GM19099 (cell line): ENCODE measurements around the gene NALCN.

ENCODE experiments used
- POLR2A ChIP-seq: IDR thresholded peaks from 3 replicates; pipeline ENCODE4 v1.6.1; 2011; ENCODE audit warnings: low read depth; ENCODE audit not compliant: insufficient read length; ENCODE audit errors: extremely low read depth

NALCN gene

GRCh38 chr13:101425623-101426022 is 9.3 kb upstream of the NALCN start:
- TF ChIP-seq POLR2A: no peak

GRCh38 chr13:101425156-101425471 is 8.8 kb upstream of the NALCN start:
- no peak for TF ChIP-seq POLR2A

DNA sequence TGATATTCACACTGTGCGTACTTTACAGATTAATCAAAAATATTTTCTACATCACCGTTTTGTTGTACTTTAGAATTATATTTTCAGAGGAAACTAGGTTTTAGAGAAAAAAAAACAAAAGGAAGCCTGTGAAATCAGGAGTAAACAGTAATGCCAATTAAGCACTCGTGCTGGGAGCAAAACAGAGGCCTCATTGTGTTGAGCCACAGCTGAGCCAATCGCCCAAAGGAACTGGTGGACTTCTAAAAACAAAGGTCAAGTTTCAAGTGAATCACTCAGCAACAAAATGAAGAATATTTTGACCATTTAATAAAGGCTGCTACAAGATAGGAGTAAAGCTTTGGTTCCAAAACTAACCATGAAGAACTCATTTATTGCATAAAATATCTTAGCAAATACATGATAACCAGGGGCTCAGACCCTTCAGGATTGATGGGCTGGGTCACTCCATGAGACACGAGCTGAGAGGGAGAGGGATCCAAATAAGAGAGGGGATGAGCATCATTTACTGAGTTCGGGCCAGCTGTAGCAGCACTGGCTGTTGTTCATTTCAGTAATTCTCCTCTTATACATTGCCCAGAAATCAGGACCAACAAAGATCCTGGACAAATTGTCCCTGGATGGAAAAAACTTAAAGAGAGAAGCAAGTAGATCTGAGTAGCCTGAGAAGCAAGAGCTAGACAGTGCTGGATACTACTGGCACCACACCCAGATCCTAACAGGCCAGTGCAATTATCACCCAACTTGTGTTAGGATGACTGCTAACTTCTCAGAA is 8.3 kb upstream of the NALCN start:
- no peak for TF ChIP-seq POLR2A

- TF ChIP-seq POLR2A: no peak
Measured at GRCh38 chr13:101423872-101424271, 7.6 kb upstream of the NALCN start.

GRCh38 chr13:101417501-101417900 is 1.2 kb upstream of the NALCN start:
- no peak for TF ChIP-seq POLR2A

DNA sequence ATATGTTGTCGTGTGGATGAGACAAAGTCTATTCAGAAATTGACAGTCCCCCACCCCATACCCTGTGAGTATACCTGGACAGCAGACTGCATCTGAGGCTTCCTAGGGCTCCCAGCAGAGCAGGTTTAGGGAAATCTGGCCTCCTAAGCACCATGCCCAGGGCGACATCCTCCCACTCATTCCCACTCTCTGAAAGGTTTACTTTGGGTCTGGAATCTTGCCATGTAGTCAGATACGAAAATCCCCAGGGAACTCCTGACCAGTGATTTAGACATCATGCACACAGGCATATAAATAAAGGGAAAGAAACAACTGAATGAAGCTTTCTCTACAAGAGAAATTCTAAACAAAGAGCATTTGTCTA is 717 bp upstream of the NALCN start:
- no peak for TF ChIP-seq POLR2A

GRCh38 chr13:101415358-101416174 is 742 bp downstream of the NALCN start:
- no peak for TF ChIP-seq POLR2A

DNA sequence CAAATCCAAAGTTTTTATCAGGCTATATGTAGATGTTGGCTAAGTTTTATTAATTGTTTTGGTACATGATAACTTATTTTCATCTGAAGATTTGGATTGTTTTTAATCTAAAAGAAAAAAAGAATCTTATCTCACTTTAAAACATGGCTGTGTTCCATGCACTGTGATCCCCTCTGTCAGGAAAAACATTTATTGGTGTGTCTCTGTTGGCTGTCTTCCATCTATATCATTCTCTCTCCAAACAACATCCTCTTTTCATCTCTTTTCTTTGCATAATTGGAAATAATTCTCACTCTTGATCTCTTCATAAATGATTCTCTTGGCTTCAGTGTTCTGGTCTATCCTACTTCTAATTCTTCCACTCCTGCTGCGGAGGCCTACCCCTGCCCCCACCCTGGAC is 4.2 kb downstream of the NALCN start:
- no peak for TF ChIP-seq POLR2A

GRCh38 chr13:101408992-101409656 is 7.2 kb downstream of the NALCN start:
- no peak for TF ChIP-seq POLR2A

DNA sequence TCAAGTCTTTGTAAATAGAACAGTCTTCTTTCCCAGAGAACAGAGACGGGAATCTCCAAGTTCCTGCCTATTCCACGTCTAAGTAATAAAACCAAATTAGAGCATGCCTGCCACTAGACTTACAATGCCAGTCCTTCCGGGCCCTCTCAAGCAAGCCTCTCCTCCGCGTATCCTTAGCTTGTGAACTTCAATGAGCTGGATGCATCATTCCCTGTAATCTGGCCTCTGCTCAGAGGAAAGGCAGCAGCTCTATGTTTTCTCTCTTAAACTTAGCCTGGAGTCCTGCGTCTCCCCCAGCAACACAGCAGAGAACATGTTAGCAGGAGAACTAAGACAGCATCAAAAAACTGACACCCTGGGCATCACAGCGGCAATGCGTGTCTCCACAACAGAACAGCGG is 8.2 kb downstream of the NALCN start:
- no peak for TF ChIP-seq POLR2A

DNA sequence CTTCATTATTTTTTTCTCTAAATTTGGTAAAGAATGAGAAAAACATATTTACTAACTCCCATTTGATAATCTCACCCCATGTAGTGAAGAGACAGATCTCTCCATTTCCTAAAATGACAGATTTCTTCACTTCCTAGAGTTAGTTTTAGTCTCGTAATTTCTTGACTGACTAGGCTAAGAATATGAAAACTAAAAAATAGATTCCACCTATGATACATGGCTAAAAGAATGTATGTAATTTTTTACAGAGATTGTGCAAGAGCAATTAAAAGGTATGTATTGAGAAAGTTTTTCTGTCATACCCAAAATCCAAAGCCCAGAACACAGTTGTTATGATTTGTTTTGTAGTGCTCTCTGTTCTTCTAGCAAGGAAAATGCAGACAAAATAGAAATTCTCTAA is 9.5 kb downstream of the NALCN start:
- no peak for TF ChIP-seq POLR2A

DNA sequence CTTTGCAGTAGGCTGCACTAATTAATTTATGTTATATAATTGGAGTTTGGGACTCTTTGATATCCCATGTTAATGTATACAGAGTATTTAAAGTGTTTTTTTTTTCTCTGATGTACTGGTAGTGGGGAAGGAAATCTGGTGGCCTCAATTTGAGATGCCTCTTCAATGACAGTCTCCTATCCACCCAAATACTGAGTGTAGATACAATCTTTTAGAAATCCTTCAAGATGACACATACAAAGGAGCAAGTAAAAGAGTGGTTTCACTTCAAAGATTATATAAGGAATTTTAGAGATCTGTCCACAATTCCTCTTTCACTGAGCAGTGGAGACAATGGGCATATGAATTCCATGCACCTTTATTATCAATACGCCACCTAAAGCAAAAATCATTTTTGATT is 15.1 kb downstream of the NALCN start:
- no peak for TF ChIP-seq POLR2A

DNA sequence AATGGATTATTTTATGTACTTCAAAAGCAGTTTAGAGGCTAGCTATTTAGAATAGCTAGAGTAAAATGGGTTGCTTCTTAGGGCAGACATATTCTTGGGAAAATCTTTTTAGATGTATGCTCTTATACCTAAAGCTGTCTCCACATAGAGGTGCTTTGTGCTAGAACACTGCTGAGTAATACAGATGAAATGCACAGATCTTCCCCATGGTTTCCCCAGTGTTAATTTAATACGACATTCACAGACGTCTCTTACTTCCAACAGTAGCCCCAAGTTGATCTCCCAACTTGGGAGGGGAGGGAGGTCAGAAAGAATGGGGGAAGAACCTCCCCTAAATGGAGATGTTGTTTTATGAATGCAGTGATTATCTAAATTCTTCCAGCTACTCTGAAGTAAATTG is 16.9 kb downstream of the NALCN start:
- no peak for TF ChIP-seq POLR2A

DNA sequence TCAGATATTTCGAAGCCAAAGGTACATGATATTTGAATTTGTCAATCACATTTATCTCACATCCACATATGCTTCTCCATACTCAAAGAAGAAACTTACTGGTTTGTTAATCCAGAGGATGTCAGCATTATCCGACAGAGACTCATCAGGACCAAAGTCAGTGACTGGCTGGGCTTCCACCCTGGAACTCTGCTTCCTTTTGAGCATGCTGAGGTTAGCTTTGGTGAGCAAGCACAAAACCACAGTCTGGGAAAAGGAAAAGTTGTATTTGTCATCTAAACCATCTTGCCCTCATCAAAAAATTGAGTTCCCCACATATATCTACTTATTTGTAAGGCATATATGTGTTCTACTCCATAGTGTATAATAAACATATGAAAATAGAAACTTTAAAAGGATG is 17.4 kb downstream of the NALCN start:
- TF ChIP-seq POLR2A: no peak

DNA sequence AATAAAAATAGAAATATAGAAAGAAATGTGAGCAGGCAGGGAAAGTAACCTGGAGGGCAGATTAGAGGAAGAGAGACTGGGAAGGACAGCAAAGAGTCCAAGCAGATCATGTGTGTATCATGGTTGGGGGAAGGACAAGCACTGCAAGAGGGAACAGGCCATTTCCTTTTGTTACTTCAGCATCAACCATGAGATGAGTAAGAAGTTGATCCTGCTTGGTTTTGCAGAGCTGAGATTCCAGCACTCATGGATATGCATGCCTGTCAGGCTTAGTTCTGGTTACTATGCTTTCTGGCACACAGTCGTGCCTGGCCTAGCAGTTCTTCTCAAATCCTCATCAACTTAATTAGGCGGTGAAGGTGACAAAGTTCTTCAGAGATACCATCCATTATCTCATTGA is 18.1 kb downstream of the NALCN start:
- no peak for TF ChIP-seq POLR2A

DNA sequence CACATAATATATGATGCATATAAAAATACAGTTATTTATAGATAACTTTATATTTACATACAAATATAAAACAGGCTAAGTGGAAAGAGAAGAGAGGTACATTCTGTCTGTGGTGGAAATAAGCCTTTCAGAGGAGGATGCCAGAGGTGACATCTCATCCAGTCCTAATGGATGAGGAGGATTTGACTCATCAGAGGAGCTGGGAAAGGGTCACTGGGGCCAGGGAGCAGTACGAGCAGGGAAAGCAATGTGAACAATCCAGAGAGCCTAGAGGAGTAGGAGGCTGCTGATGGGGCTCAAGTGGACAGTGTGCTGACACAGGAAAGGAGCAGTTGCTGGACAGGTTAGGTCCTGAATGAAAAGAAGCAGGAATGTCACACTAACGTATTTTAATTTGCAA is 18.6 kb downstream of the NALCN start:
- no peak for TF ChIP-seq POLR2A

DNA sequence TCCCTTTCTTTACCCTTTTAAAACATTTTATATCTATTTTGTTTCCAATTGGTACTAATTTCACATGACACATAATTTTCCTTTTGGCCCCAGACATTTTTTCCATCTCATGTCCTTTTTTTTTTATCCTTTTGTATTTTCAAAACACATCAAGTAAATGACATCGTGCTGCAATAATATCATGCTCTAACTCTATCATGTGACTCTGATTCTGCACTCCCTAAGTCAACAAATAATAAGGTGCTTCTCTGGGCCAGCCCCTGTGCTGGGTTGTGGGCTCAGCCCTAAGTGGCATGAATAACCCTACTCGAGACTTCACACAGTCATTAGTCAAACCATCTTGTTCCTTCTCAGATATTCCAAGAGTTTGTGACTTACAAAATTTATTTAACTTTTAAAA is 21.7 kb downstream of the NALCN start:
- no peak for TF ChIP-seq POLR2A

DNA sequence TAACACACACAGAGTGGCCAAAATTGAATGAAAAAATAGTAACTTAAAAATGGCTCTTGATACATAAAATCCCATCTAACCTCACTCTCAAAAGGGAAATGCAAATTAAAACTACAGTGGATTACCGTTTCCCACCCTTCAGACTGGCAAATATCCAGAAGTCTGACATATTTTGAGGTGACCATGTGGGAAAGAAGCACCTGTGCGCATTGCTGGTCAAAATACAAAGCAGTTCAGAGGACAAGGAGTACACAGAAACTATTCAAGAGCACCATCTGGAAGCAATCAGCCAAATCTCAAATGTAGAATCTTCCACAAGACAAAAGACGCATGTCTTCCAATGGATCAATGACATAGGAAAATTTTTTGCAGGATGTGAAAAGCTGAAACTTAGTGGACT is 23.2 kb downstream of the NALCN start:
- no peak for TF ChIP-seq POLR2A
